ENCODE data around the gene CFAP54. TPM values are rescaled to one million over a fixed set of nuclear protein-coding genes. Genes with fewer than 3 reads are reported as not detected.
"Not testable (repeated sequence)": the region's sequence is repeated elsewhere in the genome, so short reads cannot be mapped to it uniquely, and the experiment has no call there.

The CFAP54 gene
- total RNA-seq, 1 donor from 2014 or later = 0.54 TPM

GRCh38 chr12:96670334-96670899, 181.0 kb downstream of the CFAP54 start:
- Mint-ChIP-seq H3K4me1 (peaks cover 3% of the 10 kb centered on the region), H3K9me3 (peaks cover 3% of the 10 kb centered on the region), H3K4me3 (no peak overlapping the region), H3K36me3 (no peaks in the 10 kb centered on the region), H3K27ac (no peak overlapping the region), H3K27me3 (ENCODE audit: low read depth) (peaks cover 9% of the 10 kb centered on the region)
- no peak for DNase-seq (ENCODE audit: low spot score in 2 of 2, unreplicated experiment in 2 of 2)
- TF ChIP-seq CTCF (IDR thresholded peaks at IDR 0.05; ENCODE audit: unreplicated experiment) = no peak

GRCh38 chr12:96675519-96675918, 186.1 kb downstream of the CFAP54 start:
- H3K4me1 Mint-ChIP-seq; H3K36me3 Mint-ChIP-seq; H3K9me3 Mint-ChIP-seq; H3K4me3 Mint-ChIP-seq; H3K27ac Mint-ChIP-seq; DNase-seq (ENCODE audit: low spot score in 2 of 2, unreplicated experiment in 2 of 2): not testable (repeated sequence)
- H3K27me3 Mint-ChIP-seq (ENCODE audit: low read depth) = peaks cover 35% of the 10 kb centered on the region

- H3K4me1 Mint-ChIP-seq = peaks cover 3% of the 10 kb centered on the region
- peaks cover 33% of the 10 kb centered on the region for H3K27me3 Mint-ChIP-seq (ENCODE audit: low read depth)
- TF ChIP-seq CTCF (IDR thresholded peaks at IDR 0.05; ENCODE audit: unreplicated experiment) = no peak
- no peaks in the 10 kb centered on the region for H3K36me3 Mint-ChIP-seq
- H3K9me3 Mint-ChIP-seq = no peaks in the 10 kb centered on the region
- DNase-seq (ENCODE audit: low spot score in 2 of 2, unreplicated experiment in 2 of 2) = no peak
- H3K4me3 Mint-ChIP-seq = no peak overlapping the region
- no peak overlapping the region for H3K27ac Mint-ChIP-seq
Measured at GRCh38 chr12:96677363-96677762, 188.0 kb downstream of the CFAP54 start.

GRCh38 chr12:96687719-96688118, 198.3 kb downstream of the CFAP54 start:
- H3K36me3 Mint-ChIP-seq = peaks cover 2% of the 10 kb centered on the region
- H3K4me3 Mint-ChIP-seq = no peak overlapping the region
- peaks cover 6% of the 10 kb centered on the region for H3K4me1 Mint-ChIP-seq
- no peak for TF ChIP-seq CTCF (IDR thresholded peaks at IDR 0.05; ENCODE audit: unreplicated experiment)
- DNase-seq (ENCODE audit: low spot score in 2 of 2, unreplicated experiment in 2 of 2) = no peak
- H3K9me3 Mint-ChIP-seq = peaks cover 5% of the 10 kb centered on the region
- no peak overlapping the region for H3K27ac Mint-ChIP-seq
- peaks cover 9% of the 10 kb centered on the region for H3K27me3 Mint-ChIP-seq (ENCODE audit: low read depth)

- H3K27ac Mint-ChIP-seq = no peak overlapping the region
- no peak for DNase-seq (ENCODE audit: low spot score in 2 of 2, unreplicated experiment in 2 of 2)
- no peaks in the 10 kb centered on the region for H3K36me3 Mint-ChIP-seq
- no peak overlapping the region for H3K4me3 Mint-ChIP-seq
- no peak for TF ChIP-seq CTCF (IDR thresholded peaks at IDR 0.05; ENCODE audit: unreplicated experiment)
- peaks cover 26% of the 10 kb centered on the region for H3K27me3 Mint-ChIP-seq (ENCODE audit: low read depth)
- H3K9me3 Mint-ChIP-seq = no peaks in the 10 kb centered on the region
- no peaks in the 10 kb centered on the region for H3K4me1 Mint-ChIP-seq
Measured at GRCh38 chr12:96698521-96698920, 209.1 kb downstream of the CFAP54 start.

GRCh38 chr12:96698965-96699364, 209.6 kb downstream of the CFAP54 start:
- Mint-ChIP-seq H3K4me3 (no peak overlapping the region), H3K9me3 (no peaks in the 10 kb centered on the region), H3K27ac (no peak overlapping the region), H3K27me3 (ENCODE audit: low read depth) (peaks cover 26% of the 10 kb centered on the region), H3K4me1 (no peaks in the 10 kb centered on the region), H3K36me3 (no peaks in the 10 kb centered on the region)
- DNase-seq (ENCODE audit: low spot score in 2 of 2, unreplicated experiment in 2 of 2) = no peak
- no peak for TF ChIP-seq CTCF (IDR thresholded peaks at IDR 0.05; ENCODE audit: unreplicated experiment)
